ENCODE measurements around the gene DNASE1L2.
"Not testable (repeated sequence)": the region's sequence is repeated elsewhere in the genome, so short reads cannot be mapped to it uniquely, and the experiment has no call there.

The DNASE1L2 gene

GRCh38 chr16:2267505-2267912 lies 31.3 kb downstream of the DNASE1L2 start:
- in situ Hi-C loops (cut with HindIII; ENCODE audit: low sequenced_read_pairs): not testable (repeated sequence)

GRCh38 chr16:2267913-2268666 lies 31.8 kb downstream of the DNASE1L2 start, which contains the start of gene RNPS1:
Gene RNPS1, minus strand, starts transcription at chr16:2268126. Its CDS starts 3,483 bp downstream, at chr16:2264643.
- in situ Hi-C loops (cut with HindIII; ENCODE audit: low sequenced_read_pairs): no loop called here

- in situ Hi-C loops (cut with HindIII; ENCODE audit: low sequenced_read_pairs): no loop called here
These were observed 33.8 kb downstream of the DNASE1L2 start for GRCh38 chr16:2270070-2270462.

DNA sequence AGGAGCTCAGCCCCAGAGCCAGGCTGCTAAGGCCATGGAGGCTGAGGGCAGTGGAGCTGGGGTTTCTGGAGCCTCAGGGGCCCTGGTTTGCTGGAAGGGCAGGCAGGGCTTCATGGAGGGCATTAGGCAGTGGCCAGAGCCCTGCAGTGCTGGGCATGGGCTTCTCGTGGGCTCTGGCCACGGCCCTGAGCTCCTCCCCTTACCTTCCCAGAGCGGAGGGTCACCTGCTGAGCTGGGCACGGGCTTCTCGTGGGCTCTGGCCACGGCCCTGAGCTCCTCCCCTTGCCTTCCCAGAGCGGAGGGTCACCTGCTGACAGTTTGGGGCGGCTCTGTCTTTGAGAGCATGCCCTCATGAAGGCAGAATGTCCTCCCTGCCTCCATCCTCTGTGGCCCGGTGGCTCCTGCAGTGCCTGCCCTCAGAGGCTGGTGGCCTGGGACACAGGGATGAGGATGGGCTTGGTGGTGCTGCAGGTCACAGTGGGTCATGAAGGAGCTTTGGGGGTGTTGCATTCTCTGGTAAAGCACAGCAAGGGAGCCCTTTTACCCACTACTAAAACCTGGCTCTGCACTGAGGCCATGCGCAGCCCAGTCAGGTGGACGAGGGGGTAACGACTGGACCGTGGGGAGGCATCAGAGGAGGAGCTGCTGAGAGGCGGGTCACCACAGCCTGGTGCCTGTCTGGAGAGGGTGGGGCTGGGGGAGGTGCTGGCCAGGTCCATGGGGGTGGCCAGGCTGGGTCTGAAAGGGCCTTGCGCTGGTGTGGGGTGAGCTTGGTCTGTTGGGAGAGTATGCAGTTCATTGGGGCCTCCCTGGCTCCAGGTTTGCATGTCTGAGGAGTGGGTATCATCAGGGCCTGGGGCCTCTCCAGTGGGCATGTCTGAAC lies 34.6 kb downstream of the DNASE1L2 start:
- in situ Hi-C loops (cut with HindIII; ENCODE audit: low sequenced_read_pairs): no loop called here

DNA sequence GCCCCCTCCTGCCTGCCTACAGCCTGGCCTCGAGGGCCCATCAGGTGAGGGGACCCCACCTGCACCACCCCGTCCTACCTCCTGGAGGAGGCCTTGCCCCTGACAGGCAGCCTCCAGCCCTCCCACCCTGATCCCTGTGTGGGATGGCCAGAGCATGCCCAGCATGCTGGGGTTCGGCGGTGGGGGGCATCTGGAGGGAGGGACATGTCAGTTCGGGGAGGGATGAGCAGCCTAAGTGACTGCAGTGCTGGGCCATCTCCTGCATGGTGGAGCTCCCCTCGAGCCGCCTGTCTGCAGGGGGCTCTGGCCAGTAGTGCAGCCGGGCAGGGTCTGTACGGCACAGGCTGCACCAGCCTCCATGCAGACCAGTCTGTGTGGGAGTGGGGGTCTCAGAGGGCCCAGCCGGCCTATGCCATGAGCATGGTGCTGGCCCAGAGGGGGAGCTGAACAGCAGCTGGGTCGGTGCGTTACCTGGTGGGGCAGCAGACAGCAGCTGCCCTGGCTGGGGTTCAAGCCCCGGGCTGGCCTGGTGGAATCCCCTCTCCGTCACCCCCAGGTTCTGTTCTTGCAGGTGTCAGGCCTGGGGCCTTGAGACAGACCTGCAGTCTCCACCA lies 35.7 kb downstream of the DNASE1L2 start:
- in situ Hi-C loops (cut with HindIII; ENCODE audit: low sequenced_read_pairs): no loop called here

DNA sequence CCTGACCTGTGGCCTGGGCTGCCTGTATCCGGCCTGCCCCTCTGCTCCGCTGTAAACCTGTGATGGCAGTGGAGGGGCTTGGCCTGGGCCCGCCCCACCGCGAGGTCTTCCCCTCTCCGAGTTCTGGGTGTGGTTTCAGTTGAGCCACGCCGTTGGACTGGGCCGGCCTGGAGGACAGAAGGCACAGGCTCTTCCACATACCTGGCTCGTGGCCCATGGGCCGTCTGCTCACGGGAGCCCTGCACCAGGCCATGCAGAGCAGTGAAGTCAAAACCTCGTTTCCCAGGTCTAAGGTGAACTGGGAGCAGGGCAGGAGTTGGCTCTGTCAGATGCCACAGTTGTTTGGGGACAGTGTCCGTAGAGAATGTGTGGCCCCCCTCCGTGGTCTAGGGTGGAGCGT lies 37.2 kb downstream of the DNASE1L2 start:
- in situ Hi-C loops (cut with HindIII; ENCODE audit: low sequenced_read_pairs): no loop called here

- in situ Hi-C loops (cut with HindIII; ENCODE audit: low sequenced_read_pairs): no loop called here
These were observed 37.7 kb downstream of the DNASE1L2 start for GRCh38 chr16:2273931-2274330.

DNA sequence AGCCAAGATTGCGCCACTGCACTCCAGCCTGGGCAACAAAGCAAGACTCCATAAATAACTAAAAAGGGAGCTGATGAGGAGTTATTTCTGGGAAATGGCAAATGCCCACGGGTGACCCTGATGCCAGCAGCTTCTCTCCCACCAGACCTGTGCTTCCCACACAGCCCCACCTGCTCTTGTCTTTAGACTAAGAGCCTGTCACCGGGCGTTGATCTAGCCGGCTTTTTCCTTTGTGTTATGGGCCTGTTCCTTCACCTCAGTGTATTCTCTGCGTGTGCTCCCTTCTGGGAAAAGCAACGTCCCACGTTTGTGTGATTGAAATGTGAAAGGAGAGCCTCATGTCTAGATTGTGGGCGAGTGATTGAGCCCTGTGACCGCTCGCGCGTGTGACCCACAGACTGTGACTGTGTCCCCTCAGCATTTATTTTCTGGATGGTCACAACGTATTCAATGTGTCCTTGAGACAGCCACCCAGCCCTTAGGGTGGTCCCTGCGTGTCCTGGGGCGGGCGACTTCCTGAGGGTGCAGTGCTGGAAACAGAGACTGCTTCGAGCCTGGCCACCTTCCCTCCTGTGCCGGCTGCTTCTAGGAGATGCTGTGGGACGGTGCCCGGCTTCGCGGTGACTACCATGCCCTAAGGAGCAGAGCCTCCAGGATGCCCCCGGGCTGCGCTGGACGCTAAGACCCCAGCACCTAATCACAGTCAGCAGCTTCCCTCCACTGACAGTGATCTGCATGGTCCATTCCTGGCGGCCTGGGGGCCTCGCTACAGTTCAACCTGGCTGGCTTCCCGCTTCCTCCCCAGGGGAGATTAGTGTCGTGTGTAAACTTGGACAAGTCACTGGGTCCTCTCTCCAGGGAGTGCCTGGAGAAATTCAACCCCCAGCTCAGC lies 39.5 kb downstream of the DNASE1L2 start:
- in situ Hi-C loops (cut with HindIII; ENCODE audit: low sequenced_read_pairs): no loop called here

DNA sequence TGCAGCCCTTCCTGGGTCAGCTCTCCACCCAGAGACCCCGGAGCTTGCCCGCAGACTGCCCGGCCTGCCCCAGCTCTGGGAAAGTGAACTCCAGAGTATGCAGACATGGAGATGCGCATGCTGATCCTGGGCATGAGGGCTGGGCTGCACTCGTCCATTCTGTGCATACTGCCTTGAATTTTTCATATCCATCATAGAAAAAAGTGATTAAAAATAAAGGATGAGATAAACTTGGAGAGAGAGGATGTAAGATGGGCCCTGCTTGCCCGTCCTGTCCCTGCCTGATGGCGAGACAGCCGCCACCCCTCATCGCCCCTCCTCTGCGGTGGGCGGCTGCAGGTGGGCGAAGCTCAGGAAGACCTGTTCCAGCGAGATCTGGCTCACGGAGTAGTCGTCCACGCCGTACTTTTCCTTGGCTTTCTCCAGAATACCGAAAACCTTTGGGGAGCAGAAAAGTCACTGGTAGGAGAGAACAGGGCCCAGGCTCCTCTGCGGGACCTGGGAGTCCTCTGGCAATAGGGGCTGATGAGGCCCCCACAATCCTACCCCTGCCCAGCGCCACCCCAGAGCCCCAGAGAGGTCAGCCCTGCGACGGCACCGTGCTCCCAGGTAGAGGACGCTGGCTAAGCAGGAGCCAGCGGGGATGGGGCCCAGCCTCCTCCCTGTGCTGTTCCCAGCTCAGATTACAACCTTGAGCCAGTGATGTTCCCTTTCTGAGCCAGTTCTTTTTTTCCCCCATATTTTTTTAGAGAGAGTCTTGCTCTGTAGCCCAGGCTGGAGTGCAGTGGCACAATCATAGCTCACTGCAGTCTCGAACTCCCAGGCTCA lies 40.3 kb downstream of the DNASE1L2 start:
- in situ Hi-C loops (cut with HindIII; ENCODE audit: low sequenced_read_pairs): no loop called here

GRCh38 chr16:2277466-2278271 lies 41.4 kb downstream of the DNASE1L2 start:
- in situ Hi-C loops (cut with HindIII; ENCODE audit: low sequenced_read_pairs): no loop called here

DNA sequence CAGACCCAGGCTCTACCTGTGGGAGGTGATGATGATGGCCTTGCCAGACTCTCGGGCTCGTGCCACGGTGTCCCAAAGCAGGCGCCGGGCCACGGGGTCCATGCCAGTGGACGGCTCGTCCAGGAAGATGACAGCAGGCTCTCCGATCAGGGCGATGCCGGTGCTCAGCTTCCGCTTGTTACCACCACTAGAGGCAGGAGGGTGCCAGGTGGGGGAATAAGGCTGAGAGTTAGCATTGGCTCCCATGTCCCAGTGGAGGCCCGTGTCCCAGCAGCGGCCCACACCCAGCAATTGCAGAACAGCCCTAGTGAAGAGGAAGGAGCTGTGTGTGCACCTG lies 42.0 kb downstream of the DNASE1L2 start:
- in situ Hi-C loops (cut with HindIII; ENCODE audit: low sequenced_read_pairs): no loop called here

- in situ Hi-C loops (cut with HindIII; ENCODE audit: low sequenced_read_pairs): no loop called here
These were observed 42.9 kb downstream of the DNASE1L2 start for GRCh38 chr16:2278956-2279800.

- in situ Hi-C loops (cut with HindIII; ENCODE audit: low sequenced_read_pairs): no loop called here
These were observed 44.2 kb downstream of the DNASE1L2 start for GRCh38 chr16:2280461-2280860.

DNA sequence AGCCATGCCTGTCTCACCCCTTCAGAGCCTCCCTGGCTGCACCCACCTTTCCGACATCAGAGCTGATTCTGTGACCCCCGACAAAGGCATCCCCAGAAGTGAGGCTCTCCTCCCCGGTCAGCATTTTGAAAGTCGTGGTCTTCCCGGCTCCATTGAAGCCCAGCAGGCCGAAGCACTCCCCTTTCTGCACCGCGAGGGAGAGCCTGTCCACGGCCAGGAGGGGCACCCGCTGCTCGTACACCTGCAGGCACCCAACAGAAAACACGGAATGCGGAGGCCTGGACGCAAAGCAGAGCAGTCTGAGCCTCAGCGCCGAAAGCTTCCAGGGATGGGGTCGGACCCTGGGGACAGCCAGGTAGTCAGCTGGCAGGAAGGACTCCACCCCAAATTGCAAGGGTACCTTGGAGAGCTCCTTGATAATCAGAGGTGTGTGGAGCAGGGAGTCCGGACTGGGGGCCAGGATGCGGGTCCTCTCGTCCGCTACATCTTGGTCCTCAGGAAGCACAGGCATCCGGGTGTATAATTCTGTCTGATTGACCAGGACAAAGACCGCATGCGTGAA lies 44.8 kb downstream of the DNASE1L2 start:
- in situ Hi-C loops (cut with HindIII; ENCODE audit: low sequenced_read_pairs): no loop called here

DNA sequence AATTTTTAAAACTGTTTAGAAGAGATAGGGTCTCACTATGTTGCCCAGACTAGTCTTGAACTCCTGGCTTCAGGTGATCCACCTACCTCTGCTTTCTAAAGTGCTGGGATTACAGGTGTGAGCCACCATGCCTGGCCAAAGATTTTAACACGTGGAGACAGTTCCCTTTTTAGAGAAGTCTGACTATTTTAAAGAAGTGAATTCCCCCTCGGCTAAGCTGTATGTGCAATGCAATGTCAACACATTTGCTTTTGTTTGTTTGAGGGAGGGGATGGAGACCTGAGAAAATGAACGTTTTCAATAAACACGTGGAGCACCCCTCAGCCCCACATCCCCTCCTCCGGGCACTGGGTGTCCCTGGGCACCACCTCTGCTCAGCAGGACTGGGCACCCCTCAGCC lies 46.0 kb downstream of the DNASE1L2 start:
- in situ Hi-C loops (cut with HindIII; ENCODE audit: low sequenced_read_pairs): no loop called here

GRCh38 chr16:2282866-2283555 lies 46.8 kb downstream of the DNASE1L2 start:
- in situ Hi-C loops (cut with HindIII; ENCODE audit: low sequenced_read_pairs): no loop called here

All from DLD1 (cell line).